Neutrophil (primary cell): ENCODE results near the gene SMAD3.

Experiments
- H3K27ac ChIP-seq: fragments of 200-600 bp; sonication (generic); 2 replicates; pipeline ENCODE4 v1.5.1; 2016; ENCODE audit warnings: mild to moderate bottlenecking, moderate library complexity
- H3K27me3 ChIP-seq: fragments of 200-600 bp; sonication (generic); 2 replicates; pipeline ENCODE4 v1.6.0; 2016; ENCODE audit warnings: mild to moderate bottlenecking
- H3K36me3 ChIP-seq: fragments of 200-600 bp; sonication (generic); 2 replicates; pipeline ENCODE4 v1.5.1; 2017
- H3K4me1 ChIP-seq, 2 experiments: fragments of 200-600 bp in 1 of 2; sonication (generic) in 1 of 2; 1 replicate in 1 of 2; 2 replicates in 1 of 2; pipeline versions ENCODE4 v1.5.1 to v1.6.1; 2013 to 2016; ENCODE audit warnings: low read depth in 1 of 2, low read length in 1 of 2, mild to moderate bottlenecking in 1 of 2, moderate library complexity in 1 of 2; ENCODE audit not compliant: control insufficient read depth in 1 of 2, insufficient read depth in 1 of 2
- H3K4me3 ChIP-seq, 2 experiments: fragments of 200-600 bp in 1 of 2; sonication (generic) in 1 of 2; 1 replicate in 1 of 2; 2 replicates in 1 of 2; pipeline ENCODE4 v1.5.1; 2013 to 2016; ENCODE audit warnings: low read depth in 1 of 2, low read length in 1 of 2, mild to moderate bottlenecking in 1 of 2, moderate library complexity in 1 of 2
- H3K9me3 ChIP-seq: fragments of 200-600 bp; sonication (generic); 2 replicates; pipeline ENCODE4 v1.5.1; 2016
- CTCF ChIP-seq: fragments of 200-600 bp; sonication (generic); IDR thresholded peaks from 2 replicates; pipeline ENCODE4 v1.5.1; 2016; ENCODE audit warnings: antibody characterized with exemption

Gene SMAD3

DNA sequence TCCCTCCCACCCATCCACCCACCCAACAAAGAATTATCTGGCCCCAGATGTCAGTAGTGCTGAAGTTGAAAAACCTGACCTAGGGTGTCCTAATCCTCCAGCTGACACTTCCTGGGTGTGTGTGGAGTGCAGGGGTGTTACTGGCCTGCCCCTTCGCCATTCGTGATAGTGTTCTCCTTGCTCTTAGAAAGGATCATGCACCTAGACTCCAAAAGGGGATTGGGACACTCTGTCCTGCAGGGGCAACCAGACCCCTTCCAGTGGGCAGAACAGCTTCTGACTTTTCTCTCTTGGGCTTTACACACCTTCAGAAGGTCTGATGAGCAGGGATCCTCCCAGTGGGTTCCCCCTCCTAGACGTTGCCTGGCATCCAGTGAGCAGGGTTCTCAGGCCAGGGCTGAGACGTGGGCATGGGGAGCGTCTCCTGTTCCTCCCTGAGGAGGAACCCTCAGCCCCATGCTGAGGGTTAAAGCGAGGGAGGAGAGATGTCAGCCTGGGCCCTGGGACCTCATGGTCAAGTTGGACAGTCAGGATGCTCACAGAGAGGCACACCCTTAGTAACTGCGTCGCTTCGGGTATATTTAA is 114.1 kb downstream of the SMAD3 start:
- H3K4me1 ChIP-seq = peaks cover 33% of the 10 kb centered on the region in 2 experiments
- H3K36me3 ChIP-seq = no peaks in the 10 kb centered on the region

GRCh38 chr15:67180035-67180434 is 114.6 kb downstream of the SMAD3 start:
- peaks cover 5% of the 10 kb centered on the region for H3K36me3 ChIP-seq
- H3K4me1 ChIP-seq = peaks cover 27 to 29% of the 10 kb centered on the region in 2 experiments
- no peaks in the 10 kb centered on the region for H3K27me3 ChIP-seq
- no peak overlapping the region for H3K4me3 ChIP-seq
- H3K9me3 ChIP-seq = no peaks in the 10 kb centered on the region
- no peak for TF ChIP-seq CTCF
- no peak overlapping the region for H3K27ac ChIP-seq

More for the DNA sequence above, 114.1 kb downstream of the SMAD3 start:
- no peak overlapping the region for H3K4me3 ChIP-seq
- no peaks in the 10 kb centered on the region for H3K9me3 ChIP-seq
- TF ChIP-seq CTCF = no peak
- H3K27me3 ChIP-seq = no peaks in the 10 kb centered on the region
- H3K27ac ChIP-seq = no peak overlapping the region

GRCh38 chr15:67180514-67181191 is 115.3 kb downstream of the SMAD3 start:
- peaks cover 21 to 22% of the 10 kb centered on the region in 2 experiments for H3K4me1 ChIP-seq
- H3K36me3 ChIP-seq = peaks cover 7% of the 10 kb centered on the region
- no peak overlapping the region for H3K4me3 ChIP-seq
- H3K27me3 ChIP-seq = no peaks in the 10 kb centered on the region
- TF ChIP-seq CTCF = no peak
- H3K27ac ChIP-seq = no peak overlapping the region
- no peaks in the 10 kb centered on the region for H3K9me3 ChIP-seq

GRCh38 chr15:67181221-67181639 is 115.8 kb downstream of the SMAD3 start:
- peaks cover 7% of the 10 kb centered on the region for H3K36me3 ChIP-seq
- H3K4me1 ChIP-seq = peaks cover 15 to 17% of the 10 kb centered on the region in 2 experiments

DNA sequence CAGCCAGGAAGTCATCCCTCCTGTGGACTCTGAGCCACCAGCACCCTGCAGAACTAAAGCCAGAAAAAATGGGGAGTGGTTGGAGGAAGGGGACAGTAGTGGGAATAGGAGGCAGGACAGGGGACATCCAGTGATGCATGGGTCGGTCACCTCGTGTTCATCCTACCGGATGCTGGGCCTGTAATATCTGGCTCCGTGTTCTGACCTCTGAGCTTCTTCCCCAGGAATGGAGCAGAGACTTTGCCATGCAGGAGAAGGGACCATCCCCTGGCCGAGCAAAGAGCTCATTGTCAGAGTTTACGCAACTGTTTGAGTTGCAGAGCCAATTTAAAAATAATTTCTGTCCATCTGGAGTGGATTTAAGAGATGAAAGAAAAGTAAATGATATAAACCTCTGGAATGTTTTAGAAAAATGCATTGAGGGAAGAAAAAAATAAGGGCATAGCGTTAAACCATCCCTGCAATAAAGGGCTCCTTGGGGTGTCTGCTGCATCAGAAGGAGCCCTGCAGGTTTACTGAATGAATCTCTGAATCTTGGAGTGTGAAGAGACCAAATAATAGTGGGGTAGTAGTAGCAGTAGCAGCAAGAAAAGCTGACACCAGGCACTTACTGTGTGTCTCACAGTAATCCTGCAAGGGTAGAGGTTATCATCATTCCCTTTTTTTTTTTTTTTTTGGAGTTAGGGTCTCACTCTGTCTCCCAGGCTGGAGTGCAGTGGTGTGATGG is 118.2 kb downstream of the SMAD3 start:
- Histone ChIP-seq H3K36me3 (peaks cover 19% of the 10 kb centered on the region), H3K9me3 (no peaks in the 10 kb centered on the region), H3K27me3 (no peaks in the 10 kb centered on the region), H3K27ac (no peak overlapping the region), H3K4me1 (no peaks in the 10 kb centered on the region), H3K4me3 (no peak overlapping the region)
- TF ChIP-seq CTCF = no peak

More at GRCh38 chr15:67181221-67181639, 115.8 kb downstream of the SMAD3 start:
- H3K27ac ChIP-seq = no peak overlapping the region
- H3K9me3 ChIP-seq = no peaks in the 10 kb centered on the region
- H3K4me3 ChIP-seq = no peak overlapping the region
- TF ChIP-seq CTCF = no peak
- H3K27me3 ChIP-seq = no peaks in the 10 kb centered on the region
